Nephron progenitor cell (in vitro differentiated cells): ENCODE data around the gene EXOSC2.

Experiments used
- DNase-seq: peaks from one replicate; pipeline ENCODE4 v3.0.0; 2021
- H3K27ac Mint-ChIP-seq: 2 replicates; pipeline ENCODE4 v1.8.0; 2021; ENCODE audit warnings: mild to moderate bottlenecking, moderate library complexity, mixed read lengths
- H3K27me3 Mint-ChIP-seq: 2 replicates; pipeline ENCODE4 v1.8.0; 2021; ENCODE audit warnings: mild to moderate bottlenecking, low read depth, mixed read lengths; ENCODE audit not compliant: poor library complexity
- H3K36me3 Mint-ChIP-seq: 2 replicates; pipeline ENCODE4 v1.8.0; 2021; ENCODE audit warnings: low read depth, mixed read lengths
- H3K4me1 Mint-ChIP-seq: 2 replicates; pipeline ENCODE4 v1.8.0; 2021; ENCODE audit warnings: mixed read lengths
- H3K4me3 Mint-ChIP-seq: 2 replicates; pipeline ENCODE4 v1.8.0; 2021; ENCODE audit warnings: mild to moderate bottlenecking, moderate library complexity, mixed read lengths
- H3K9me3 Mint-ChIP-seq: 2 replicates; pipeline ENCODE4 v1.8.0; 2021; ENCODE audit warnings: mild to moderate bottlenecking, moderate library complexity, mixed read lengths
- TF ChIP-seq, protein P1 (sequence below): fragments of 200-600 bp; sonication (generic); IDR thresholded peaks from 2 replicates; pipeline ENCODE4 v1.5.0; 2021; ENCODE audit warnings: antibody characterized with exemption

Gene EXOSC2

DNA sequence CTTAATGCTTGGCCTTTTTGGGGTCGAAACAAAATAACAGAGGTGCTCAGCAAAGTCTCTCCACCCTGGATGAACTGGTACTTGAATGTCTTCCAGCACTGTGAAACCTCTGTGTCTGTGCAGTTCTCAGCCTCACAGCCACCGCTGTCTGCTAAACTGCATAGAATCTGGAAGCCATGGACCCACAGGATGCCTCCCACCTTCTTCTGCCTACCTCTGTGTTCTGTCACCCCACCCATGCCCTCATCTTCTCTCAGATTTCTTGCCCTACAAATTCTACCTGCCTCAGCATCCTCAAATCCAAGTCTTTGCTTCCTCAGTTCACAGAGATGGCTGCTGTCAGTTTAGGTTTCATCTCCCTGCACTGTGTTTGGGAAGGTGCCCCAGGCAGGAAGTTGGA, 35.6 kb downstream of the EXOSC2 start:
- Mint-ChIP-seq H3K4me3 (no peak overlapping the region), H3K27me3 (no peaks in the 10 kb centered on the region), H3K4me1 (peaks cover 16% of the 10 kb centered on the region), H3K9me3 (peaks cover 11% of the 10 kb centered on the region), H3K27ac (peak overlapping the region; percentile 57), H3K36me3 (peaks cover 24% of the 10 kb centered on the region)
- TF ChIP-seq, protein P1, sequence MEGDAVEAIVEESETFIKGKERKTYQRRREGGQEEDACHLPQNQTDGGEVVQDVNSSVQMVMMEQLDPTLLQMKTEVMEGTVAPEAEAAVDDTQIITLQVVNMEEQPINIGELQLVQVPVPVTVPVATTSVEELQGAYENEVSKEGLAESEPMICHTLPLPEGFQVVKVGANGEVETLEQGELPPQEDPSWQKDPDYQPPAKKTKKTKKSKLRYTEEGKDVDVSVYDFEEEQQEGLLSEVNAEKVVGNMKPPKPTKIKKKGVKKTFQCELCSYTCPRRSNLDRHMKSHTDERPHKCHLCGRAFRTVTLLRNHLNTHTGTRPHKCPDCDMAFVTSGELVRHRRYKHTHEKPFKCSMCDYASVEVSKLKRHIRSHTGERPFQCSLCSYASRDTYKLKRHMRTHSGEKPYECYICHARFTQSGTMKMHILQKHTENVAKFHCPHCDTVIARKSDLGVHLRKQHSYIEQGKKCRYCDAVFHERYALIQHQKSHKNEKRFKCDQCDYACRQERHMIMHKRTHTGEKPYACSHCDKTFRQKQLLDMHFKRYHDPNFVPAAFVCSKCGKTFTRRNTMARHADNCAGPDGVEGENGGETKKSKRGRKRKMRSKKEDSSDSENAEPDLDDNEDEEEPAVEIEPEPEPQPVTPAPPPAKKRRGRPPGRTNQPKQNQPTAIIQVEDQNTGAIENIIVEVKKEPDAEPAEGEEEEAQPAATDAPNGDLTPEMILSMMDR = no peak
- no peak for DNase-seq

DNA sequence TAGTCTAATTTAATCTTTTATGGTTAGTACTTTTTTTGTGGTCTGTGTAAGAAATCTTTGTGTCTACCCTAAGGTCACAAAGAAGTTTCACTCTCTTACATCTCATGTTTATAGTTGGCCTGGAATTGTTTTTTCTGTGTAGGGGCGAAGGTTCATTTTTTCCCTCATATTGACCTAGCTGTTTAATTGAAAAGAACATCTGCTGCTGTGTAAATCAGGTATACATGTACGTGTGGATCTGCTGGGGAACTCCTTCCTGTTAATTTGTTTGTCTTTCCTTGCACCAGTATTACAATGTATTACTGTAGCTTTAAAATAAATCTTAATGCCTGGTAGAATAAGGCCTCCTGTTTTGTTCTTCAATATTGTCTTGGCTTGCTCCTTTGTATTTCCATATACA, 37.8 kb downstream of the EXOSC2 start:
- no peak for DNase-seq
- Mint-ChIP-seq H3K4me1 (peaks cover 16% of the 10 kb centered on the region), H3K36me3 (peaks cover 20% of the 10 kb centered on the region), H3K4me3 (no peak overlapping the region), H3K9me3 (peaks cover 11% of the 10 kb centered on the region), H3K27me3 (peaks cover 4% of the 10 kb centered on the region), H3K27ac (peak overlapping the region; percentile 20)
- TF ChIP-seq, protein P1 = no peak

DNA sequence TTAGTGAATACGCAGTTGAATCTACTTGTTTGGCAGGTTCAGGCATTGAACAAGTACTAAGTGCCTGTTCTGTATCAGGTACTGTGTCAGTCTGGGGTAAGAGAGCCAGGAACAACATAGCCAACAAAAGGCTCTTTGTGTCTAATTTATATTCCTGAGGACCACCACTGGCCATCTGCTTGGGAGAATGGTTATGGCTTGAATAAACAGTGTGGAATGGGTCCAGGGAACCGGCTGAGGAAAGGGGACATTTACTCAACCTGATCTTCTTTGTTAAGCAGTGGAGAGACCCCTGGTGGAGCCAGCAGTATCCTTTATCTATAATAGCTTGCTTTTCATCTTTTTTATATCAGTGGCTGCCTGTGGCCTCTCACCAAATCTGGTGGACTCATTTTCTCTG, 38.6 kb downstream of the EXOSC2 start:
- no peak overlapping the region for H3K27ac Mint-ChIP-seq
- H3K4me1 Mint-ChIP-seq = peaks cover 16% of the 10 kb centered on the region
- H3K27me3 Mint-ChIP-seq = peaks cover 4% of the 10 kb centered on the region
- H3K9me3 Mint-ChIP-seq = peaks cover 11% of the 10 kb centered on the region
- H3K4me3 Mint-ChIP-seq = no peak overlapping the region
- peaks cover 16% of the 10 kb centered on the region for H3K36me3 Mint-ChIP-seq
- DNase-seq = no peak
- TF ChIP-seq, protein P1 = no peak

DNA sequence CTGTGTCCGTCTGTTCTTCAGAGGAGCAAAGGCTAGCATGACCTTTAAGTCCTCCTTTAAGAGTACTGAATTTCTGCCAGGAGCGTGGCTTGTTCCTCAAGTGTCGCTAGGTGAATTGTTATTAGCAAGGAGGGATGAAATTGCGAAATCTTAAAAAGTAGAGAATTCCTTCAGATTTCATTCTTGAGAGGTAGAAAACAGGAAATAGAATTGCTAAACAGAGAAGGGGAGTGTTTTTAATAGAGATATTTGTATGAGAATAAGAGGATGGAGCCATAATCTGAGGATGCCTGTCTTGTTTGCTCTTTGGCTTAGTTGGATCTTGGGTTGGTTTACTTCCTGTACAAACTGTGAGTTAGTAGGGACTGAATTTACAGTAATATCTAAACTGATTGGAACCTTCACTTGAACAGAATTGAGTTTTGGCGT, 39.2 kb downstream of the EXOSC2 start:
- TF ChIP-seq, protein P1 = no peak
- Mint-ChIP-seq H3K4me3 (no peak overlapping the region), H3K27me3 (peaks cover 4% of the 10 kb centered on the region), H3K9me3 (peaks cover 11% of the 10 kb centered on the region), H3K36me3 (peaks cover 11% of the 10 kb centered on the region), H3K27ac (no peak overlapping the region), H3K4me1 (peaks cover 16% of the 10 kb centered on the region)
- no peak for DNase-seq

DNA sequence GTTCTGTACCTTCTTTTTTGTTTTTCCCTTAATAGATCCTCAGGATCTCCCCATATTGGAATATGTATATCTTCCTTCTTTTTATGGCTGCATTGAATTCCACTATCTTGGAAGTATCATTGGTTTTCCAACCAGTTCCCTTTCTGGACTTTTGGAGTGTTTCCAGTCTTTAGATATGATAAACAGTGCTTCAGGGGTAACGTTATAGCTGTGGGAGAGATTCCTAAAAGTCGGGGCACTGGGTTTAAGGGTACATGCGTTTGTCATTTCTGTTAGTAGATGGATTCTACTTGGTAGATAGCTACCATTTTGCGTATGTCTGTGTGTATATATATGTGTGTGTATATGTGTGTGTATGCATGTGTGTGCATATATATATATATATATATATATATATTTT, 42.0 kb downstream of the EXOSC2 start:
- Mint-ChIP-seq H3K27ac (no peak overlapping the region), H3K36me3 (peaks cover 4% of the 10 kb centered on the region), H3K4me1 (peaks cover 10% of the 10 kb centered on the region), H3K4me3 (no peak overlapping the region), H3K27me3 (peaks cover 4% of the 10 kb centered on the region), H3K9me3 (no peaks in the 10 kb centered on the region)
- DNase-seq = no peak
- TF ChIP-seq, protein P1 = no peak

DNA sequence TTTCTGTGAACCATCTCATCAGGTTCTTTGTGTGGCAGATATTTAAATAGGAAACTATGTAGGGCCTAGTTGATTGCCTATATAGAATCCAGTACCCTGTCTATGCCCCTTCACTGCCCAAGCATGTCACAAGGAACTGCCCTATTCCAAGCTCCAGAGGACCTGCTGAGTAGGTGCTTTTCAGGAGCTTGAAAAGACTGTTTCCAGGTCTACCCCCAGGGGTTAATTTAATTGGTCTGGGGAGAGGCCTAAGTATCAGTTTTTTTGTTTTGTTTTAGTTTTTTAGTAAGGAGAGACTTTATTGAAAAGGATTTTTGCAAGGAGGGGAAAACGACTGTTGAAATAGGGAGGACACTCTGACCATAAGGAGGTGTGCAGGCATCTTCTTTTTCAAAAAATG, 43.3 kb downstream of the EXOSC2 start:
- H3K36me3 Mint-ChIP-seq = peaks cover 10% of the 10 kb centered on the region
- no peak overlapping the region for H3K27ac Mint-ChIP-seq
- peaks cover 6% of the 10 kb centered on the region for H3K4me1 Mint-ChIP-seq
- peaks cover 4% of the 10 kb centered on the region for H3K27me3 Mint-ChIP-seq
- no peaks in the 10 kb centered on the region for H3K9me3 Mint-ChIP-seq
- DNase-seq = no peak
- H3K4me3 Mint-ChIP-seq = no peak overlapping the region
- TF ChIP-seq, protein P1 = no peak
